Tibial artery (tissue), 4 donors: ENCODE results near the gene SLC16A3.

Source experiments
- DNase-seq, 2 donors: peaks; one replicate each; pipeline ENCODE4 v3.0.0-alpha.2; 2019
- H3K27ac ChIP-seq, 2 donors: fragments of 200-600 bp; sonication (generic) in 1 of 2; 1 replicate in 1 of 2; 2 replicates in 1 of 2; pipeline ENCODE4 v1.5.1; 2018 to 2019; ENCODE audit warnings: mild to moderate bottlenecking in 1 of 2
- H3K27me3 ChIP-seq, 2 donors: fragments of 200-600 bp; sonication (generic) in 1 of 2; one replicate each; pipeline versions ENCODE4 v1.5.1 to v1.6.0; 2016 to 2019
- H3K36me3 ChIP-seq, 3 donors: fragments of 200-600 bp; sonication (generic) in 2 of 3; one replicate each; pipeline ENCODE4 v1.5.1; 2016 to 2019; ENCODE audit warnings: mild to moderate bottlenecking in 2 of 3
- H3K4me1 ChIP-seq, 4 donors: fragments of 200-600 bp; sonication (generic) in 2 of 4; 1 replicate in 3 of 4; 2 replicates in 1 of 4; pipeline ENCODE4 v1.5.1; 2016 to 2019
- H3K4me3 ChIP-seq, 2 donors: fragments of 200-600 bp; sonication (generic) in 1 of 2; 1 replicate in 1 of 2; 2 replicates in 1 of 2; pipeline ENCODE4 v1.5.1; 2018 to 2019; ENCODE audit warnings: mild to moderate bottlenecking in 2 of 2
- H3K9me3 ChIP-seq, 3 donors: fragments of 200-600 bp; sonication (generic) in 1 of 3; one replicate each; pipeline ENCODE4 v1.5.1; 2016 to 2019
- intact Hi-C: fragments of 100-400 bp; cut with DNase I; formaldehyde crosslinking; loops from one replicate; pipeline ENCODE4 v1.15.0; 2023; ENCODE audit warnings: low total_unique reads
- TF ChIP-seq, protein P1 (sequence below), 2 experiments: fragments of 200-600 bp in 1 of 2; fragments of 450-650 bp in 1 of 2; IDR thresholded peaks; one replicate each; pipeline ENCODE4 v1.5.1; 2017 to 2019; ENCODE audit warnings: antibody characterized with exemption in 2 of 2, mild to moderate bottlenecking in 1 of 2, moderate library complexity in 1 of 2

The SLC16A3 gene

DNA sequence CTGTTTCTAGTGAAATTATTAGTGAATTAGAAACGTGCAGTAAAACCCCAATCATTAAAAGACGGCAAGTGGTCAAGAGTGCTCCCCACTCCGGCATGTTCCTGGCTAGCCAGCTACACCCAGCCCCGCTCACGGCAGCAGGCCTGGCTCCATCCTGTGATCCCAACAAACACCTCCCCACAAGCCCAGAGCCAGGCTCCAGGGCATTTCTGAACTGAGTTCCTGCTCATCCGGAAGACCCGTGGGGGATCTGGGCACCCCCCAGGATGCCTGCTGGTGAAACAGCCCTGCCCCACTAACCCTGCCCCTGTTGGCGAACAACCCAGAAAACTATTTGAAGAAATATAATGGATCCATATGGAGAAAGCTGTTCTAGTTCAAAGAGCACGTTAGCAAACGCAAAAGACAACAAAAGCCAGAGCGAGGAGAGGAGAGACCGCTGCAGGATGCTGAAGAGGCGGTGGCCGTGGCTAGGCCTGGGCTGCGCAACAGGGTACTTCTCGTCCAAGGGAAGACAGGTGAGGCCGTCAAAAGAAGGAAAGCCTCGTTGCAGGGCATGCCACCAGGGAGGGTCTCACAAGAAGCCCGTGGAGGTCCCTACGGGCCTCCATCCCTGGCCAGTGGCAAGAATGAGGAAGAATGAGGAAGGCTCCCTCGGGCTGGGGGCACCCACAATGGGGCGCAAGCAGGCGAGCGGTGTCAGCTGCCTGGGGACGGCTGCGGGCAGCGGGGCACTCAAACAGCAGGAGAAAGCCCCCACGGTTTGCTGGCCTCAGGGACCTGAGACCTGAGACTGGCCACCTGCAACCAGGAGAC is 19.2 kb downstream of the SLC16A3 start:
- DNase-seq, result no peak
- TF ChIP-seq, protein P1, sequence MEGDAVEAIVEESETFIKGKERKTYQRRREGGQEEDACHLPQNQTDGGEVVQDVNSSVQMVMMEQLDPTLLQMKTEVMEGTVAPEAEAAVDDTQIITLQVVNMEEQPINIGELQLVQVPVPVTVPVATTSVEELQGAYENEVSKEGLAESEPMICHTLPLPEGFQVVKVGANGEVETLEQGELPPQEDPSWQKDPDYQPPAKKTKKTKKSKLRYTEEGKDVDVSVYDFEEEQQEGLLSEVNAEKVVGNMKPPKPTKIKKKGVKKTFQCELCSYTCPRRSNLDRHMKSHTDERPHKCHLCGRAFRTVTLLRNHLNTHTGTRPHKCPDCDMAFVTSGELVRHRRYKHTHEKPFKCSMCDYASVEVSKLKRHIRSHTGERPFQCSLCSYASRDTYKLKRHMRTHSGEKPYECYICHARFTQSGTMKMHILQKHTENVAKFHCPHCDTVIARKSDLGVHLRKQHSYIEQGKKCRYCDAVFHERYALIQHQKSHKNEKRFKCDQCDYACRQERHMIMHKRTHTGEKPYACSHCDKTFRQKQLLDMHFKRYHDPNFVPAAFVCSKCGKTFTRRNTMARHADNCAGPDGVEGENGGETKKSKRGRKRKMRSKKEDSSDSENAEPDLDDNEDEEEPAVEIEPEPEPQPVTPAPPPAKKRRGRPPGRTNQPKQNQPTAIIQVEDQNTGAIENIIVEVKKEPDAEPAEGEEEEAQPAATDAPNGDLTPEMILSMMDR (IDR thresholded peaks at IDR 0.05), result no peak
- Histone ChIP-seq H3K36me3 (peaks cover 87 to 100% (median 92%) of the 10 kb centered on the region in 3 donors), H3K27ac (peak overlapping the region; percentile 59 to 74), H3K4me1 (peaks cover 0 to 30% (median 23%) of the 10 kb centered on the region in 4 donors), H3K9me3 (no peaks in the 10 kb centered on the region), H3K27me3 (no peaks in the 10 kb centered on the region), H3K4me3 (no peak overlapping the region)
- intact Hi-C loops, result loop anchor here (10.0 kb wide), 1 partner anchor 47 kb away; no protein-coding TSS in a partner anchor

GRCh38 chr17:82248815-82249674 is 20.2 kb downstream of the SLC16A3 start:
- no peaks in the 10 kb centered on the region for H3K27me3 ChIP-seq
- TF ChIP-seq, protein P1 (IDR thresholded peaks at IDR 0.05), result no peak
- no peaks in the 10 kb centered on the region for H3K9me3 ChIP-seq
- no peak for DNase-seq
- H3K36me3 ChIP-seq, result peaks cover 90 to 100% (median 92%) of the 10 kb centered on the region in 3 donors
- intact Hi-C loops, result loop anchor here (10.0 kb wide), 1 partner anchor 46 kb away; no protein-coding TSS in a partner anchor
- no peak overlapping the region for H3K4me3 ChIP-seq
- H3K27ac ChIP-seq, result no peak overlapping the region
- peaks cover 0 to 23% (median 18%) of the 10 kb centered on the region in 4 donors for H3K4me1 ChIP-seq

GRCh38 chr17:82249896-82250581 is 21.2 kb downstream of the SLC16A3 start:
- Histone ChIP-seq H3K4me1 (peaks cover 0 to 23% (median 18%) of the 10 kb centered on the region in 4 donors), H3K27ac (no peak overlapping the region), H3K4me3 (no peak overlapping the region), H3K36me3 (peaks cover 88 to 100% (median 92%) of the 10 kb centered on the region in 3 donors), H3K27me3 (no peaks in the 10 kb centered on the region), H3K9me3 (no peaks in the 10 kb centered on the region)
- TF ChIP-seq, protein P1 (IDR thresholded peaks at IDR 0.05), result no peak
- intact Hi-C loops, result loop anchor here (10.0 kb wide), 1 partner anchor 45 kb away; no protein-coding TSS in a partner anchor
- no peak for DNase-seq

DNA sequence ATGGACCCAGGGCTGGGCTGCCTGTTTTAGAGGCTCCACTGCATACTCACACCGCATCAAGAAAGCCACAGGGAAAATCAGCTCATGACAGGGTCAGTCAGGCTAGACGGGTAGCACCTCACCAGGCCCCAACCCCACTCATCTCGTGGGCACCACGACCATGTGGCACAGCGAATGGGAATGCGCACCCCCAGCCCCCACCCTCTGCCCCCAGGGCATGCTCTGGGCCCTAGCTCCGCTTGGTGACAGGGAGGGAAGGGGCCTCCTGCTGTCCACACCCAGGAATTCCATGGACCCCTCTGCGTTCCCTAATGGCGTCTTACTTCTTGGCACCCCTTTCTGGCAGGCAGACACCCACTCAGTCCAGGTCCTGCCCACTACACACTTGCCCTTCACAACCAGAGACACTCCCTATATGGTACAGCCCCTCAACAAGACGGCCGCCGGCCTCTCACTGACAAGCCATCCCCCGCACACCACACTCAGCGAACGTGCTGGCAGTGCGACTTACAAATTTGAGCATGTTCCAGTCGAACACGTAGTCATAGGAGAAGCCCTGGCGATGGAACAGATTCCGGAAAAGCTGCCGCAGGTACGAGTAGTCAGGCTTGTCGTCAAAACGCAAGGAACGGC is 22.1 kb downstream of the SLC16A3 start:
- Histone ChIP-seq H3K36me3 (peaks cover 88 to 100% (median 91%) of the 10 kb centered on the region in 3 donors), H3K4me1 (peaks cover 0 to 21% (median 16%) of the 10 kb centered on the region in 4 donors), H3K27me3 (no peaks in the 10 kb centered on the region), H3K9me3 (no peaks in the 10 kb centered on the region), H3K27ac (no peak overlapping the region), H3K4me3 (no peak overlapping the region)
- TF ChIP-seq, protein P1 (IDR thresholded peaks at IDR 0.05), result no peak
- intact Hi-C loops, result no loop called here
- DNase-seq, result no peak
